HG02981 (cell line): ENCODE data around the gene GLOD4.
A peak's percentile ranks its signal among the peaks of the same experiment; 100 is the strongest.
"Not testable (repeated sequence)": the region's sequence is repeated elsewhere in the genome, so short reads cannot be mapped to it uniquely, and the experiment has no call there.

Experiments
- ATAC-seq: cut with Tn5 transposase; IDR thresholded peaks from one replicate; pipeline ENCODE4 v1.9.1; 2021; ENCODE audit warnings: mild to moderate bottlenecking, moderate library complexity; ENCODE audit not compliant: unreplicated experiment

Gene GLOD4

GRCh38 chr17:781805-782731 lies at the start of gene GLOD4, which contains the start of gene MRM3:
Gene GLOD4, minus strand, starts transcription at chr17:782280. Its CDS starts 25 bp downstream, at chr17:782255.
Gene MRM3, plus strand, starts transcription at chr17:782353. Its CDS starts 26 bp downstream, at chr17:782379.
- ATAC-seq = peak; percentile 87

GRCh38 chr17:830950-831349 lies 48.9 kb upstream of the GLOD4 start:
- ATAC-seq = no peak

GRCh38 chr17:830381-830780 lies 48.3 kb upstream of the GLOD4 start:
- ATAC-seq = no peak

- ATAC-seq = not testable (repeated sequence)
Observed at GRCh38 chr17:829614-830013, 47.5 kb upstream of the GLOD4 start.

GRCh38 chr17:828761-829160 lies 46.7 kb upstream of the GLOD4 start:
- ATAC-seq = no peak

- ATAC-seq = no peak
Observed at GRCh38 chr17:826778-827177, 44.7 kb upstream of the GLOD4 start.

GRCh38 chr17:825216-825615 lies 43.1 kb upstream of the GLOD4 start:
- no peak for ATAC-seq

- no peak for ATAC-seq
Observed at GRCh38 chr17:824378-824777, 42.3 kb upstream of the GLOD4 start.

- ATAC-seq = peak; percentile 51
Observed at GRCh38 chr17:823501-823902, 41.4 kb upstream of the GLOD4 start.

GRCh38 chr17:819251-819650 lies 37.2 kb upstream of the GLOD4 start:
- no peak for ATAC-seq

- no peak for ATAC-seq
Observed at GRCh38 chr17:814371-814770, 32.3 kb upstream of the GLOD4 start.

GRCh38 chr17:812638-813204 lies 30.6 kb upstream of the GLOD4 start:
- ATAC-seq = no peak

- ATAC-seq = no peak
Observed at GRCh38 chr17:811051-811784, 29.1 kb upstream of the GLOD4 start.

GRCh38 chr17:807523-808294 lies 25.6 kb upstream of the GLOD4 start:
- no peak for ATAC-seq

- no peak for ATAC-seq
Observed at GRCh38 chr17:806781-807522, 24.9 kb upstream of the GLOD4 start.

GRCh38 chr17:806346-806745 lies 24.3 kb upstream of the GLOD4 start:
- ATAC-seq = no peak

- ATAC-seq = not testable (repeated sequence)
Observed at GRCh38 chr17:805886-806285, 23.8 kb upstream of the GLOD4 start.

GRCh38 chr17:804541-805435 lies 22.7 kb upstream of the GLOD4 start:
- no peak for ATAC-seq
